NB4 (cell line): ENCODE data around the gene KIF1C.
"Not testable (repeated sequence)": the region's sequence is repeated elsewhere in the genome, so short reads cannot be mapped to it uniquely, and the experiment has no call there.

Experiments
- DNase-seq: peaks from one replicate; pipeline ENCODE4 v3.0.0; 2010; ENCODE audit warnings: low read depth
- H3K4me3 ChIP-seq: one replicate; pipeline ENCODE4 v1.5.1; 2011; ENCODE audit warnings: mild to moderate bottlenecking, low read depth, low read length, moderate library complexity
- MYC ChIP-seq: IDR thresholded peaks from 2 replicates; pipeline ENCODE4 v1.6.1; 2011; ENCODE audit warnings: low read depth, low read length
- POLR2A ChIP-seq: IDR thresholded peaks from 2 replicates; pipeline ENCODE4 v1.6.1; 2011; ENCODE audit warnings: mild to moderate bottlenecking; ENCODE audit not compliant: insufficient read length; ENCODE audit errors: extremely low read depth
- TF ChIP-seq, protein P1 (sequence below): IDR thresholded peaks from 2 replicates; pipeline ENCODE4 v1.6.1; 2011; ENCODE audit warnings: low read depth, low read length
- TF ChIP-seq, protein P2 (sequence below): IDR thresholded peaks from one replicate; pipeline ENCODE4 v1.5.1; 2012; ENCODE audit warnings: low read depth, low read length

The KIF1C gene

DNA sequence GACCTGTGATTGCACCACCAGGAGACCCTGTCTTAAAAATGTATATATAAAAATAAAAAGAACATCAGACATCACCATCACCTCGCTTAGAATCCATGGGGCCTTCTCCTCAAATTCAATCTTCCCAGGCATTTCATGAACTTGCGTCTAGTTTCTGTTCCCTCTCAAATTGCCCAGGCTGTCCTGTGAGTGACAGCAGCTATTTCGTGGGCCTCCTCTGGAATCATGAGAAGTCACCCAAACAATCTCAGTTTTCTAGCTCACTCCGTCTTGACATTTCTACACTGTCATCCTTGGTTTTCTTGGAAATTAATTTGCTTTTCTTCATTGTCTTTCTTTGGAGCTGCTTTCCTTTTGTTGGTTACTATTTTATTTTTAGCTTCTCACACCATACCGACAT, 30.2 kb downstream of the KIF1C start:
- H3K4me3 ChIP-seq = no peak overlapping the region
- no peak for DNase-seq
- TF ChIP-seq, protein P1, sequence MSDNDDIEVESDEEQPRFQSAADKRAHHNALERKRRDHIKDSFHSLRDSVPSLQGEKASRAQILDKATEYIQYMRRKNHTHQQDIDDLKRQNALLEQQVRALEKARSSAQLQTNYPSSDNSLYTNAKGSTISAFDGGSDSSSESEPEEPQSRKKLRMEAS = no peak
- no peak for TF ChIP-seq POLR2A
- TF ChIP-seq, protein P2, sequence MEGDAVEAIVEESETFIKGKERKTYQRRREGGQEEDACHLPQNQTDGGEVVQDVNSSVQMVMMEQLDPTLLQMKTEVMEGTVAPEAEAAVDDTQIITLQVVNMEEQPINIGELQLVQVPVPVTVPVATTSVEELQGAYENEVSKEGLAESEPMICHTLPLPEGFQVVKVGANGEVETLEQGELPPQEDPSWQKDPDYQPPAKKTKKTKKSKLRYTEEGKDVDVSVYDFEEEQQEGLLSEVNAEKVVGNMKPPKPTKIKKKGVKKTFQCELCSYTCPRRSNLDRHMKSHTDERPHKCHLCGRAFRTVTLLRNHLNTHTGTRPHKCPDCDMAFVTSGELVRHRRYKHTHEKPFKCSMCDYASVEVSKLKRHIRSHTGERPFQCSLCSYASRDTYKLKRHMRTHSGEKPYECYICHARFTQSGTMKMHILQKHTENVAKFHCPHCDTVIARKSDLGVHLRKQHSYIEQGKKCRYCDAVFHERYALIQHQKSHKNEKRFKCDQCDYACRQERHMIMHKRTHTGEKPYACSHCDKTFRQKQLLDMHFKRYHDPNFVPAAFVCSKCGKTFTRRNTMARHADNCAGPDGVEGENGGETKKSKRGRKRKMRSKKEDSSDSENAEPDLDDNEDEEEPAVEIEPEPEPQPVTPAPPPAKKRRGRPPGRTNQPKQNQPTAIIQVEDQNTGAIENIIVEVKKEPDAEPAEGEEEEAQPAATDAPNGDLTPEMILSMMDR = no peak
- TF ChIP-seq MYC = no peak

DNA sequence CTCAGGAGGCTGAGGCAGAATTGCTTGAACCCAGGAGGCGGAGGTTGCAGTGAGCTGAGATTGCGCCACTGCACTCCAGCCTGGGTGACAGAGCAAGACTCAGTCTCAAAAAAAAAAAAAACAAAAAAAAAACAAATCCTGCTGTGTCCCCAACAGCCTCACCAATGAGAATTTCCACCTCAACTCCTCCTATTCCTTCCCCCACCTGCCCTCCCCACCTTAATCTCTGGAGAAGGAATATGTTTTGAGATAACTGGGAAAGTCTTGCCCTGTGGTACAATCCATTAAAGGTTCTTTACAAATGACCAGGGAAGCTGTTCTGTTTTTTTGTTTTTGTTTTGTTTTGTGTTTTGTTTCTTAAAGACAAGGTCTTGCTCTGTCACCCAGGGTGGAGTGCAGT, 32.4 kb downstream of the KIF1C start:
- not testable (repeated sequence) for H3K4me3 ChIP-seq, DNase-seq

DNA sequence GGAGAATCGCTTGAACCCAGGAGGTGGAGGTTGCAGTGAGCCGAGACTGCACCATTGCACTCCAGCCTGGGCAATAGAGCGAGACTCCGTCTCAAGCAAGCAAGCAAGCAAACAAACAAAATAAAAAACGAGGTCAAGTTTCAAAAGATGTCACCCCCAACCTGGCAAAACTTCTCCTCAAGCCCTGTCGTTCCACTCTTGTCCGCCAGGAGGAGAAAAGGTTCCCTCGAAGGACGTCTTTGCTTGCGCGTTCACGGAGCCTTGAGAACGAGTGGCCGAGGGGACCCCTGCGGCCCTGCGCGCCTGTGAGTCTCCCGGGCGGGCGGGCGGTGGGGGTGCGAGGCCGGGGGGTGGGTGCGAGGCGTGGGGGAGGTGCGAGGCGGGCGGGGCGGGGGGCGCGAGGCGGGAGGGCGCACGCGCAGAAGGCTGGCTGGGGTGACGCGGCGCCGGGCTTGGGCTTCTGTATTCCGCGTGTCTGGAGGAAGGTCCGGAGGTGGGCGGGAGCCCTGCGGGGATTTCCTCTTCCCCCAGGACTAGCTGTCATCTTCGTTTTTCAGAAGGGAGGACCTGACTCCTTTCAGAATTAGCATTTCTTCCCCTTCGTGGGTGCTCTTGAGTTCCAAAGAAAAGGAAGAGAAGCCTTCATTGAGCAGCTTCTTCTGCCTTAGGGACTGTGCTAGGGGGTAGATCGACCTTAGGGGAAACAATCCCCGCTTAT, 33.8 kb downstream of the KIF1C start:
- TF ChIP-seq, protein P2 = peak; percentile 48
- TF ChIP-seq, protein P1 = peak; percentile 19
- no peak for TF ChIP-seq MYC
- DNase-seq = peak; percentile 84
- peak overlapping the region; percentile 35 for H3K4me3 ChIP-seq

DNA sequence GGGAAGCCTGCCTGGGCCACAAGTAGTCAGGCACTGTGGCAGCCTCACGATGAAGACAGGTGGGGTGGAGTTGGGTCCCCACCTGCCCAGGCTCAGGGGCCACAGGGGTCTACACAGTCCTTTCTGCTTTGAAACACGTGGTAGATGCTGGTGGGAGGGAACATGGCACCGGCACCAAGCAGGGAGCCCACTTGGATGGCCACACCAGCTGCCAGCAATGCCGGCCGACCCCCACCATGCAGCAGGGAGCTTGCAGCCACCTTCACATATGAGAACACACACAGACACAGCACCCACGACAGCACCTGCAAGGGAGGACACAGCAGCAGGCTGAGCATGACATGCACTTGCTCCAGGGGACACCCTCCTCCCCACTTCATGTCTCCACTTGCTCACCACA, 35.1 kb downstream of the KIF1C start:
- H3K4me3 ChIP-seq = no peak overlapping the region
- TF ChIP-seq POLR2A = no peak
- TF ChIP-seq, protein P1 = no peak
- TF ChIP-seq MYC = no peak
- TF ChIP-seq, protein P2 = no peak
- no peak for DNase-seq

DNA sequence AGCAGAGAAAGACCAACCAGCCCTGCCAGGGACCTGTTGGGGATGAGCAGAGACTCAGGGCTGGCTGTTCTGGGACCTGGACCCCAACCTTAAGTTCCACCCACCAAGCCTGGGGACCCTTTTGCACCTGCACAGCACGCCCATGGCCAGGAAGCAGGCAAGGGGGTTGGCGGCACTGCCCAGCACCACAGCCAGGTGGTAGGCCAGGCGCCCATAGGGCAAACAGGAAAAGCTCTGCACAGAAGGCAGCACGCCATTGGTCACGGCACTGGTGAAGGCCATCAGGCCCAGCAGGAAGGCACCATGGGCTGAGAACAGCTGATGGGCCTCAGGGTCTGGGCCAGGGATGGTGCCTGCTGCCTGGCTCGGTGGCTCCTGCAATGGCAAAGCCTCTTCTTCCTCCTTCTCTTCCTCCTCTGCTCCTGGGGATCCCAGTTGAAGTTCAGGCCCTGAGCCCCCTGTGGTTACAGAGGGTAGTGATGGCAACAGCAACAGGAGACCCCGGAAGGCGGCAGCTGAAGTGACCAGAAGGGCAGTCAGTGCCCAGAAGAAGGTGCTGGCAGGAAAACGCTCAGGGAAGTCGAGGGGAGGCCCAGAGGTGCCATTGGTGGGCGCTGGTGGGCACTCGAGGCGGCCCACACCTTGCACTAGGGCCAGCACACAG, 35.7 kb downstream of the KIF1C start:
- no peak for TF ChIP-seq POLR2A
- TF ChIP-seq, protein P1 = no peak
- TF ChIP-seq MYC = no peak
- TF ChIP-seq, protein P2 = no peak
- no peak overlapping the region for H3K4me3 ChIP-seq
- DNase-seq = no peak

DNA sequence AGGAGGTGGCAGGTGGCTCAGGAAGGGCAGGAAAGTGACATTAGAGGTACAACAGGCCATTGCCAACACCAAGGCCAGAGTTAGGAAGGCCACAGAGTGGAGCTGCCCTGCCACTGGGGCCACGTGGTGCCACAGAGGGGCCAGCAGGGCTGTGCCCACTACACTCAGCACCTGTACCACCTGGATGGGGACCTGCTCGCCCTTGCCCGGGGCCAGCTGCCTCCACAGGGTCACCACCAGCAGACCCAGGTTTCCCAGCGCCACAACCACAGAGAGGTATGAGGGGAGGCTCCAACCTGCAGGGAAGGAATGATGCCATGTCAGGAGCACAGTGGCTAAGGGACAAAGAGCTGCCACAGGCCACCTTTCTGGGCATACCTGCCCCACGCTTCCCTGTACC, 36.3 kb downstream of the KIF1C start:
- no peak overlapping the region for H3K4me3 ChIP-seq
- TF ChIP-seq POLR2A = no peak
- TF ChIP-seq, protein P1 = no peak
- TF ChIP-seq, protein P2 = no peak
- DNase-seq = no peak
